Measurements from ENCODE around the gene CDK4. TPM values are rescaled to one million over a fixed set of nuclear protein-coding genes. Genes with fewer than 3 reads are reported as not detected.

Gene CDK4
- total and polyA plus RNA-seq, 2 of the 13 experiments (the other 11 are each of a cell fraction or from before 2014, with no cell fraction given), result 191 to 209 TPM

- TF ChIP-seq NONO (IDR thresholded peaks at IDR 0.05), result no peak
- no peak for TF ChIP-seq NONO (CRISPR knock-in tag; conservative IDR thresholded peaks at IDR 0.05)
- no peak for TF ChIP-seq CHCHD3 (CRISPR knock-in tag; IDR thresholded peaks at IDR 0.05)
- no peak for TF ChIP-seq MAF1 (CRISPR knock-in tag; IDR thresholded peaks at IDR 0.05; ENCODE audit: borderline replicate concordance)
- no peak for TF ChIP-seq ADNP (CRISPR knock-in tag; IDR thresholded peaks at IDR 0.05)
- no peak for TF ChIP-seq ZNF703 (CRISPR knock-in tag; IDR thresholded peaks at IDR 0.05; ENCODE audit: borderline replicate concordance)
- no peak for TF ChIP-seq JDP2 (CRISPR knock-in tag; IDR thresholded peaks at IDR 0.05; ENCODE audit: borderline replicate concordance)
- TF ChIP-seq ZNF605 (CRISPR knock-in tag; IDR thresholded peaks at IDR 0.05), result peak; percentile 38; the same call in 1 of the 2 replicates
- TF ChIP-seq CREB3 (CRISPR knock-in tag; IDR thresholded peaks at IDR 0.05), result no peak
- no peak for TF ChIP-seq WIZ (CRISPR knock-in tag; IDR thresholded peaks at IDR 0.05)
- TF ChIP-seq TOPORS (CRISPR knock-in tag; IDR thresholded peaks at IDR 0.05), result no peak
- no peak for TF ChIP-seq ZNF780A (CRISPR knock-in tag; IDR thresholded peaks at IDR 0.05)
- TF ChIP-seq ZNF142 (CRISPR knock-in tag; IDR thresholded peaks at IDR 0.05), result peak; percentile 56; the same call in 1 of the 2 replicates
- no peak for TF ChIP-seq RBM22 (optimal IDR thresholded peaks at IDR 0.05; ENCODE audit: low read length)
- no peak for TF ChIP-seq MAFF (IDR thresholded peaks at IDR 0.05; ENCODE audit: low read depth, low read length)
- 0 out of 2 replicates have a peak, but pooled peaks have one; percentile 5 for TF ChIP-seq ZNF629 (CRISPR knock-in tag; conservative IDR thresholded peaks at IDR 0.05)
- no peak for TF ChIP-seq HIC2 (CRISPR knock-in tag; IDR thresholded peaks at IDR 0.05; ENCODE audit: low read depth)
- TF ChIP-seq TGIF2 (CRISPR knock-in tag; IDR thresholded peaks at IDR 0.05), result no peak
- TF ChIP-seq ZNF33A (CRISPR knock-in tag; IDR thresholded peaks at IDR 0.05; ENCODE audit: borderline replicate concordance), result no peak
- no peak for TF ChIP-seq MEIS1 (CRISPR knock-in tag; IDR thresholded peaks at IDR 0.05; ENCODE audit: borderline replicate concordance)
- TF ChIP-seq HNRNPUL1 (IDR thresholded peaks at IDR 0.05; ENCODE audit: low read depth, low read length), result no peak
- peak; percentile 86 for TF ChIP-seq PHF8 (CRISPR knock-in tag; IDR thresholded peaks at IDR 0.05)
Observed at GRCh38 chr12:57755454-57756372, 3.6 kb upstream of the CDK4 start (continued).
